ENCODE measurements around the gene DIP2B. TPM values are rescaled to one million over a fixed set of nuclear protein-coding genes. Genes with fewer than 3 reads are reported as not detected.

The DIP2B gene
- total and polyA plus RNA-seq, 8 donors = 2.7 to 136 (median 8.9) TPM

- TF ChIP-seq CTCF (IDR thresholded peaks at IDR 0.05) (no peak), POLR2AphosphoS5 (IDR thresholded peaks at IDR 0.05) (no peak), EP300 (IDR thresholded peaks at IDR 0.05) (no peak), POLR2A (IDR thresholded peaks at IDR 0.05) (no peak)
- Histone ChIP-seq H3K27ac (no peak overlapping the region), H3K9me3 (no peaks in the 10 kb centered on the region), H3K4me3 (no peak overlapping the region), H3K4me1 (peaks cover 14 to 68% (median 37%) of the 10 kb centered on the region in 4 donors), H3K27me3 (no peaks in the 10 kb centered on the region), H3K36me3 (no peaks in the 10 kb centered on the region)
- intact Hi-C loops (cut with DNase I; ENCODE audit: low total_unique reads) = no loop called here
- DNase-seq = no peak
- WGBS, 5 donors = 75 to 89% (median 83%) methylated on average over 6 of the region's 6 CpGs
Observed at GRCh38 chr12:50508414-50508813, 3.6 kb downstream of the DIP2B start.

GRCh38 chr12:50508970-50509663, 4.3 kb downstream of the DIP2B start:
- WGBS, 5 donors = 50 to 65% (median 56%) methylated on average over 7 of the region's 7 CpGs
- TF ChIP-seq POLR2A (IDR thresholded peaks at IDR 0.05) (no peak), EP300 (IDR thresholded peaks at IDR 0.05) (no peak), POLR2AphosphoS5 (IDR thresholded peaks at IDR 0.05) (no peak), CTCF (IDR thresholded peaks at IDR 0.05) (no peak)
- H3K27ac ChIP-seq = no peak overlapping the region
- no peaks in the 10 kb centered on the region for H3K9me3 ChIP-seq
- H3K4me3 ChIP-seq = no peak overlapping the region
- H3K27me3 ChIP-seq = no peaks in the 10 kb centered on the region
- DNase-seq = no peak
- intact Hi-C loops (cut with DNase I; ENCODE audit: low total_unique reads) = no loop called here
- H3K4me1 ChIP-seq = peaks cover 14 to 74% (median 39%) of the 10 kb centered on the region in 4 donors
- no peaks in the 10 kb centered on the region for H3K36me3 ChIP-seq

DNA sequence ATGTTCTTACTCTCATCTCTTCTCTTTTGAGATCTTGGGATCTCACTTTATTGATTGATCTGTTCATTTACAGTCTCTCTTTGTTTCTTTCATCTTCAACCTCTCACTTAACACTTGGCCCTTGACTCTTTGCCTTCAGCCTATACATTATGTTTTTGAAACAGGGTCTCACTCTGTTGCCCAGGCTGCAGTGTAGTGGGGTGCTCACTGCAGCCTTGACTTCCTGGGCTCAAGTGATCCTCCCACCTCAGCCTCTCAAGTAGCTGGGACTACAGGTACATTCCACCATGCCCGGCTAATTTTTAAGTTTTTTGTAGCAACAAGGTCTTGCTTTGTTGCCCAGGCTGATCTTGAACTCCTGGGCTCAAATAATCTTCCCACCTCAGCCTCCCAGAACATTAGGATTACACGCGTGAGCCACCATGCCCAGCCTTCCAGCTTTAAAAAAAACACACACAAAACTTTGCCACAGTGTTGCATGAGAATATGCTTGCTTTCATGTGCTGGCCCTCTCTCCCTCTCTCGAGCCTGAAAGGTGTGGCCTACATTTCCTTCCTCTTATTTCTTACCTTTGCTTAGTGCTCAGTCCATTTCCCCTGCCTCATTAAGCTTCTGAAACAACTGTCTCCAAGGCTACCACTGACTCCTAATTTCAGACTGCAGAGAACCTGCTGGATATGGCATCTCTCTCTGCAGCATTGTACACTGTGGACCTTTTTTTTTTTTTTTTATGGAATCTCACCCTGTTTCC, 9.9 kb downstream of the DIP2B start:
- H3K9me3 ChIP-seq = no peaks in the 10 kb centered on the region
- peak overlapping the region in 1 of 4 donors; percentile 3 for H3K4me3 ChIP-seq
- no peaks in the 10 kb centered on the region for H3K27me3 ChIP-seq
- peaks cover 29 to 82% (median 36%) of the 10 kb centered on the region in 4 donors for H3K4me1 ChIP-seq
- intact Hi-C loops (cut with DNase I; ENCODE audit: low total_unique reads) = no loop called here
- TF ChIP-seq POLR2A (IDR thresholded peaks at IDR 0.05) (no peak), POLR2AphosphoS5 (IDR thresholded peaks at IDR 0.05) (no peak), EP300 (IDR thresholded peaks at IDR 0.05) (no peak), CTCF (IDR thresholded peaks at IDR 0.05) (no peak)
- peak overlapping the region in 1 of 5 donors; percentile 30 for H3K27ac ChIP-seq
- 68 to 81% (median 76%) methylated on average over 4 of the region's 4 CpGs for WGBS, 5 donors
- DNase-seq = peak in 1 of 2 donors; percentile 31
- H3K36me3 ChIP-seq = no peaks in the 10 kb centered on the region

GRCh38 chr12:50515587-50515986, 10.8 kb downstream of the DIP2B start:
- intact Hi-C loops (cut with DNase I; ENCODE audit: low total_unique reads) = no loop called here
- 48 to 74% (median 68%) methylated on average over 2 of the region's 2 CpGs for WGBS, 5 donors

More at GRCh38 chr12:50515587-50515986, 10.8 kb downstream of the DIP2B start:
- no peak overlapping the region for H3K4me3 ChIP-seq
- DNase-seq = no peak
- TF ChIP-seq POLR2A (IDR thresholded peaks at IDR 0.05) = no peak
- TF ChIP-seq CTCF (IDR thresholded peaks at IDR 0.05) = no peak
- TF ChIP-seq EP300 (IDR thresholded peaks at IDR 0.05) = no peak
- TF ChIP-seq POLR2AphosphoS5 (IDR thresholded peaks at IDR 0.05) = no peak
- no peaks in the 10 kb centered on the region for H3K27me3 ChIP-seq
- no peaks in the 10 kb centered on the region for H3K36me3 ChIP-seq
- peaks cover 29 to 81% (median 39%) of the 10 kb centered on the region in 4 donors for H3K4me1 ChIP-seq
- no peaks in the 10 kb centered on the region for H3K9me3 ChIP-seq
- H3K27ac ChIP-seq = peak overlapping the region in 2 of 5 donors; percentile 30 to 33

Data from stomach (tissue), 9 donors.